B cell (primary cell): ENCODE results near the gene S100A14. TPM values are rescaled to one million over a fixed set of nuclear protein-coding genes. Genes with fewer than 3 reads are reported as not detected.

ENCODE experiments used
- ATAC-seq: fragments of 200-7000 bp; cut with Tn5 transposase; one replicate; pipeline ENCODE4 v1.10.0; 2021; ENCODE audit warnings: low read depth, mild to moderate bottlenecking, moderate number of reproducible peaks, moderate library complexity
- CTCF ChIA-PET: fragments of 350-600 bp; sonication (Branson Sonifier 250); formaldehyde crosslinking; loops from one replicate; lab custom pipeline; 2021; ENCODE audit warnings: antibody characterized with exemption, inconsistent platforms; lab: Charles Lee
- POLR2A ChIA-PET: fragments of 350-600 bp; sonication (Branson Sonifier 250); formaldehyde crosslinking; loops from one replicate; lab custom pipeline; 2021; ENCODE audit warnings: antibody characterized with exemption; lab: Charles Lee
- DNase-seq: peaks from one replicate; pipeline ENCODE4 v3.0.0; 2013
- H2AFZ ChIP-seq: 2 replicates; pipeline ENCODE4 v1.6.1; 2012; ENCODE audit warnings: mild to moderate bottlenecking, low read depth, low read length; ENCODE audit not compliant: insufficient read depth, poor library complexity, severe bottlenecking
- H3K27ac ChIP-seq, 2 donors: 1 replicate in 1 of 2; 2 replicates in 1 of 2; pipeline ENCODE4 v1.5.1; 2012 to 2013; ENCODE audit warnings: low read length in 2 of 2, mild to moderate bottlenecking in 2 of 2, moderate library complexity in 1 of 2
- H3K27me3 ChIP-seq, 4 experiments: fragments of 200-600 bp in 1 of 4; sonication (generic) in 1 of 4; replicated peaks in 1 of 4; 1 replicate in 2 of 4; 2 replicates in 2 of 4; pipeline versions ENCODE4 v1.6.1 to v1.7.0; 2013 to 2016; ENCODE audit warnings: low read length in 3 of 4, mild to moderate bottlenecking in 2 of 4, mixed read lengths in 1 of 4, moderate library complexity in 1 of 4; ENCODE audit not compliant: insufficient read depth in 4 of 4, control insufficient read depth in 3 of 4; ENCODE audit errors: control extremely low read depth in 1 of 4
- H3K36me3 ChIP-seq, 2 experiments: replicated peaks in 1 of 2; 1 replicate in 1 of 2; 2 replicates in 1 of 2; pipeline versions ENCODE4 v1.6.1 to v1.7.1; 2013; ENCODE audit warnings: low read length in 1 of 2; ENCODE audit not compliant: insufficient read depth in 2 of 2, control insufficient read depth in 1 of 2; ENCODE audit errors: control extremely low read depth in 1 of 2, extremely low read depth in 1 of 2
- H3K4me1 ChIP-seq, 2 donors: fragments of 200-600 bp in 1 of 2; sonication (generic) in 1 of 2; 1 replicate in 1 of 2; 2 replicates in 1 of 2; pipeline versions ENCODE4 v1.5.1 to v1.6.1; 2013 to 2017; ENCODE audit warnings: low read length in 2 of 2; ENCODE audit not compliant: control insufficient read depth in 2 of 2, insufficient read depth in 2 of 2
- H3K4me2 ChIP-seq: replicated peaks from 2 replicates; pipeline ENCODE3; 2012; ENCODE audit warnings: mild to moderate bottlenecking, low read depth, low read length; ENCODE audit not compliant: poor library complexity, severe bottlenecking
- H3K4me3 ChIP-seq, 5 experiments: fragments of 200-600 bp in 1 of 5; sonication (generic) in 1 of 5; 1 replicate in 3 of 5; 2 replicates in 2 of 5; pipeline versions ENCODE4 v1.5.1 to v1.7.0; 2011 to 2016; ENCODE audit warnings: low read length in 4 of 5, mild to moderate bottlenecking in 4 of 5, low read depth in 2 of 5, control low read depth in 1 of 5, moderate library complexity in 1 of 5; ENCODE audit not compliant: insufficient read depth in 1 of 5; ENCODE audit errors: control extremely low read depth in 1 of 5, extremely low read depth in 1 of 5
- H3K79me2 ChIP-seq: fragments of 200-600 bp; sonication (generic); one replicate; pipeline ENCODE4 v1.6.0; 2016; ENCODE audit warnings: low read length; ENCODE audit not compliant: control insufficient read depth, insufficient read depth
- H3K9ac ChIP-seq: fragments of 200-600 bp; sonication (generic); 2 replicates; pipeline ENCODE4 v1.6.1; 2017; ENCODE audit warnings: mild to moderate bottlenecking, low read length, moderate library complexity
- H3K9me3 ChIP-seq, 3 donors: one replicate each; pipeline versions ENCODE4 v1.6.1 to v1.7.1; 2013; ENCODE audit warnings: low read length in 2 of 3; ENCODE audit not compliant: control insufficient read depth in 2 of 3, insufficient read depth in 1 of 3; ENCODE audit errors: control extremely low read depth in 1 of 3
- H4K20me1 ChIP-seq: 2 replicates; pipeline ENCODE4 v1.6.0; 2012; ENCODE audit warnings: mild to moderate bottlenecking, low read length; ENCODE audit not compliant: insufficient read depth, control insufficient read depth, poor library complexity, severe bottlenecking
- H3K27ac Mint-ChIP-seq: one replicate; pipeline ENCODE4 v1.8.0; 2021; ENCODE audit warnings: mixed read lengths
- H3K27me3 Mint-ChIP-seq: one replicate; pipeline ENCODE4 v1.8.0; 2021; ENCODE audit warnings: mixed read lengths
- H3K4me1 Mint-ChIP-seq: one replicate; pipeline ENCODE4 v1.8.0; 2021; ENCODE audit warnings: mixed read lengths
- H3K4me3 Mint-ChIP-seq: one replicate; pipeline ENCODE4 v1.8.0; 2021; ENCODE audit warnings: mixed read lengths
- H3K9me3 Mint-ChIP-seq: one replicate; pipeline ENCODE4 v1.8.0; 2022; ENCODE audit warnings: mixed read lengths; ENCODE audit not compliant: insufficient read depth
- CTCF ChIP-seq: fragments of 200-600 bp; IDR thresholded peaks from one replicate; pipeline ENCODE4 v1.8.0; 2022; ENCODE audit warnings: antibody characterized with exemption, mild to moderate bottlenecking
- EZH2 ChIP-seq: IDR thresholded peaks from 2 replicates; pipeline ENCODE4 v1.6.1; 2012; ENCODE audit warnings: borderline replicate concordance, low read depth, mild to moderate bottlenecking, moderate library complexity, low read length; ENCODE audit not compliant: insufficient read depth, poor library complexity, severe bottlenecking
- WGBS: methylation state at CpG from one replicate; pipeline ENCODE4 v1.1.5; 2013; ENCODE audit warnings: missing lambda C conversion rate; ENCODE audit not compliant: insufficient coverage; 5-methylcytosine and 5-hydroxymethylcytosine counted together
- intact Hi-C: fragments of 100-400 bp; cut with micrococcal nuclease; formaldehyde crosslinking; loops from one replicate; pipeline ENCODE4 v1.10.0; 2022
- polyA plus RNA-seq: library from polyadenylated mRNA; depleted of rRNA; stranded (reverse); fragments of >200 nt; gene quantifications from 2 replicates; pipeline ENCODE4 v1.2.3, GENCODE V29; 2012
- total RNA-seq, 2 donors: library from RNA; stranded (reverse); fragments of 120-200 nt in 1 of 2; gene quantifications; 1 replicate in 1 of 2; 2 replicates in 1 of 2; pipeline versions ENCODE4 v1.2.3 to v1.2.4, GENCODE V29; 2013 to 2022

Gene S100A14
- total and polyA plus RNA-seq, 2 donors (not counting 1 experiment from before 2014, with no cell fraction given): not detected

- Histone ChIP-seq H3K27me3 (peaks cover 0 to 4% (median 0%) of the 10 kb centered on the region in 4 experiments), H3K4me1 (peaks cover 9 to 26% of the 10 kb centered on the region in 2 donors), H3K9me3 (no peaks in the 10 kb centered on the region), H3K27ac (no peak overlapping the region), H3K9ac (peak overlapping the region; percentile 51), H3K4me2 (peak overlapping the region; percentile 56), H4K20me1 (no peaks in the 10 kb centered on the region), H3K36me3 (no peaks in the 10 kb centered on the region), H3K4me3 (peak overlapping the region in 1 of 5 experiments; percentile 37), H3K79me2 (no peaks in the 10 kb centered on the region), H2AFZ (no peak overlapping the region)
- intact Hi-C loops: no loop called here
- no peak overlapping the region for H3K4me3 Mint-ChIP-seq
- H3K4me1 Mint-ChIP-seq: peaks cover 20% of the 10 kb centered on the region
- ChIA-PET POLR2A (no interaction called here), CTCF (interaction anchor here (1.0 to 3.4 kb wide), 3 partner anchors 27 to 116 kb away, joined by 3 to 26 read pairs (median 6); no protein-coding TSS in a partner anchor)
- ATAC-seq (no peak), DNase-seq (no peak)
- no peak for TF ChIP-seq EZH2
- no peak for TF ChIP-seq CTCF
- no peaks in the 10 kb centered on the region for H3K27me3 Mint-ChIP-seq
- 97% methylated on average over 3 of the region's 3 CpGs for WGBS
- H3K9me3 Mint-ChIP-seq: no peaks in the 10 kb centered on the region
- H3K27ac Mint-ChIP-seq: no peak overlapping the region
Observed at GRCh38 chr1:153626477-153626903, 10.4 kb upstream of the S100A14 start.

- H3K4me3 Mint-ChIP-seq: no peak overlapping the region
- Histone ChIP-seq H3K27me3 (peaks cover 0 to 4% (median 0%) of the 10 kb centered on the region in 4 experiments), H3K9ac (no peak overlapping the region), H3K27ac (no peak overlapping the region), H4K20me1 (no peaks in the 10 kb centered on the region), H3K4me3 (no peak overlapping the region), H3K4me1 (peaks cover 9 to 26% of the 10 kb centered on the region in 2 donors), H3K79me2 (no peaks in the 10 kb centered on the region), H3K4me2 (no peak overlapping the region), H2AFZ (no peak overlapping the region), H3K9me3 (no peaks in the 10 kb centered on the region), H3K36me3 (no peaks in the 10 kb centered on the region)
- CTCF ChIA-PET: interaction anchor here (0.9 to 1.0 kb wide), 2 partner anchors 12 to 26 kb away, joined by 3 read pairs; no protein-coding TSS in a partner anchor
- no peak overlapping the region for H3K27ac Mint-ChIP-seq
- H3K9me3 Mint-ChIP-seq: no peaks in the 10 kb centered on the region
- WGBS: 95% methylated on average over 10 of the region's 10 CpGs
- peaks cover 18% of the 10 kb centered on the region for H3K4me1 Mint-ChIP-seq
- POLR2A ChIA-PET: no interaction called here
- TF ChIP-seq CTCF: no peak
- TF ChIP-seq EZH2: no peak
- no peak for ATAC-seq
- intact Hi-C loops: no loop called here
- no peaks in the 10 kb centered on the region for H3K27me3 Mint-ChIP-seq
- DNase-seq: no peak
Observed at GRCh38 chr1:153624965-153625611, 9.0 kb upstream of the S100A14 start.
